ENCODE data around the gene CDT1.

Gene CDT1

DNA sequence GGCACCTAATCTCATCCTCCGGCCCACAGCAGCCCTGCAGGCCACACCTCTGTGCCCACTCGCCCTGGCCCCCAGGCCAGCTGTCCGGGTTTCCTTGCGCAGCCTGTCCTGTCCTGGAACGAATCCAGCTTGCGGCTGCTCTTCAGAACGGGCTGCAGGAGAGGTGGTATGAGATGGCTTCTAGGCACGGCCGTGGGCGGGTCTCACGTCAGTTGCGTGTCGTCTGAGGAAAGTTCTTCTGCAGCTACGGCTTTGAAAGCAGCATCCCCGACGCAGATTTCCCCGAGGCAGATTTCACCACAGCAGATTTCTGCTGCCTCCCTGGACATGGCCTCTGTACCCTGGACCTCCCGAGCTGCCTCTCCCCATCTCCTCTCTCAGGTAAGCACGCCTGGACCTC, 35.0 kb downstream of the CDT1 start:
- ATAC-seq, result no peak
- DNase-seq, result no peak

DNA sequence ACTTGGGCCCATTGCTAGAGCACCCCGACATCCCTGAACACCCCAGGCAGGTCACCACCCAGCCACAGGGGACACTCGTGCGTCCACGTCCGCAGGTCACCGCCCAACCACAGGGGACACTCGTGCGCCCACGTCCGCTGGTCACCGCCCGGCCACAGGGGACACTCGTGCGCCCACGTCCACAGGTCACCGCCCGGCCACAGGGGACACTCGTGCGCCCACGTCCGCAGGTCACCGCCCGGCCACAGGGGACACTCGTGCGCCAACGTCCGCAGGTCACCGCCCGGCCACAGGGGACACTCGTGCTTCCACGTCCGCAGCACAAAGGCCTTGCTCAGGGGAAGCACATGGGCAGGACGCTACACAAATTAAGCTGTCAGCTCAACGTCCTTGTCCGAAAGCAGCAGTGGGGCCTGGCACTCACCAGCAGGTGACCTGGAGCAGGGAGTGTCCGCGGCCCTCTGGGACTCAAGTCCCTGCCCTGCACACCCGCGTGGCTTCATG, 35.5 kb downstream of the CDT1 start:
- DNase-seq, result no peak
- no peak for ATAC-seq

DNA sequence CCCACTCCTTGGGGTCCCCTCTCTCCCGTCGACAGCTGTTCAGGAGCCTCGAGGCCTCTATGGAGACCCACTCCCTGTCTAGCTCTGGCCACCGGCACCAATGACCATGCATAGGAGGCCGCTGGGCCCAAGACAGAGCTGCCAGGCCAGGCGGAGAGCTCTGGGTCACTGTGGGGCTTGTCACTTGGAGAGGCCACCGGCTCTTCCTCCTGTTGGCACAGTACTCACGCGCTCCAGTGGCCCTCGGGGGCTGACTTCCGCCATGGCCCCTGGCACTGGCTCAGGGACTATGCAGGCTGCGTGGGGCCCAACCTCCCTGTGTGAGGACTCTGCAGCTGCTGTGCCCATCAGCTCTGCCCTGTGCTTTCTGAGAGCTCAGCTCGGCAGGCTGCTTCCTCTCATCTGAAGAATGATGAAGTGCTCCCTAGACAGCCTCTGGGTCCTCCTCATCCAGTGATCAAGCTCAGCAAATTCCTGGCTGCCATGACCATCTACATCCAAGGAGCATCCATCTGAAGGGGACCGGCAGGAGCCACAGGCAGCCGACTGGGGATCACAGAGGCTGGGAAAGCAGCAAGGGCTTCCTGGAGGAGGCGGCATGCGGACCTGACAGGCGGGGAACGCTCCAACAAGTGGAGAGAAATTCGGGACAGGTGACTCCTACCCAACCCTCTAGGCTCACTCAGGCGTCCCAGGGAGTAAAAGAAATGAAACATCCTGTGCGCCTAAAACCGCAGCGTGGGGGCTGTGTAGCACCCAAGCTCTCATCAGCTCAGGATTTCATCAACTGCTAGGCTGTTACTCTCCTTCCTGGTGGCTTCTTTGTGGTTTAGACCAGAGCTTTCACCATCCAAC, 36.4 kb downstream of the CDT1 start:
- no peak for ATAC-seq
- no peak for DNase-seq

DNA sequence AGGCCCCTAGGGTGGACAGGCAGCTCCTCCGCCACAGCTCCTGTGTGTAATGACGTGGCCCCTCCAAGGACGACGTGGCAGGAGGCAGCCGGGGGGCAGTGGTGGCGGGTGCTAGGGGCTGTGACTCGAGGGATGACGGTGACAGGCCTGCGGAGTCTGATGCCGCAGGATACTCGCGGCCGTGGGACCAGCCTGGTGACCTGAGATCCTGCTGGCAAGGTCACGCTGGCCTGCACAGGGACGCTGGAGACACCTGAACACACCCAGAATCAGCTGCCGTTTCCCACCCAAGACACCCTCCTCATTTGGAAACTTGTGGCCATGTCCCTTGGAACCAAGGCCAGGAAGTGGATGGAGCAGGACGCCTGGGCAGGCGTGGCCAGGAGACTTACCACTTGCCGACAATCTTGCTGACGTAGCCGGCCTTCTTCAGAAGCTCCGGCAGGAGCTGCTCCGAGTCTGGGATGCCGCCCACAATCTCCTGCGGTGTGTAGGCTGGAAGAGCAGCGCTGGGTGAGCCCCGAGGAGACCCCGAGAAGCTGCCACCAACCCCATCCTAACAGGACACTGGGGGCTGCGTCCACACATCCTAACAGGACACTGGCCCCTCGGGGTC, 37.1 kb downstream of the CDT1 start:
- DNase-seq, result no peak
- ATAC-seq, result no peak

DNA sequence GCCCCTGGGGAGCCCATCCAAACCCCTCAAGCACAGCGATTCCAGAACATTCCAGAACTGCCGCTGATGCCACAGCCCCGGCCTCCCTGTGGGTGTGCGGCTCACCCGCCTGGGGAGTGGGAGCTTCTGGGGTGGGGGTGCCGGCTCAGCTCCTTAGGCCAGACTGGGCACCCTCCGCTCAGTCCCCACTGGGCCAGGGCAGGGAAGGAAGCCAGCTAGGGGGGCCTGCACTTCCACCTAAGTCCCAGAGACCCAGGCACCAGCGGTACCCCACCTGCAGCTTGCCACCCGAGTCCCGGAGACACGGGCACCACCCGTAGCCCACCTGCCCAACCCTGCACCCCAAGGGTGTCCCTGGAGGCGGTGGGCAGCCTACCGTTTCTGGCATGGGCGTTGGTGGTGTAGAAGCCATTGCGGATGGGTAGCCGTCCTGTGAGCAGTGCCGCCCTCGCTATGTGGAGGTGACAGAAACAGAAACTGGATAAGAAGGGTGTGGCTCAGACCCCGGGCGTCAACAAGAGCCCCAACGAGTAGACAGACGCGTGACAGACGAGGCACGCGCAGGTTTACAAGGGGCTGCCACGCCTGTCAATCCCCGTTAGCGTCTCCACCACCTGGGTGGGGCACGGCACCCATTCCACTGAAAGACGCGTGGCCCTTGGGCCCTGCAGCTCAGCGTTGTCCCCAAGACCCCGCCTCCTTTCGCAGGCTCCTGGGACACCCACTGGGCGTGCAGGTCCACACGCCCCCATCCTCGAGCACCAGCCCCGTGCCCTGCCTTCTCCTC, 38.1 kb downstream of the CDT1 start:
- no peak for DNase-seq
- ATAC-seq, result no peak

DNA sequence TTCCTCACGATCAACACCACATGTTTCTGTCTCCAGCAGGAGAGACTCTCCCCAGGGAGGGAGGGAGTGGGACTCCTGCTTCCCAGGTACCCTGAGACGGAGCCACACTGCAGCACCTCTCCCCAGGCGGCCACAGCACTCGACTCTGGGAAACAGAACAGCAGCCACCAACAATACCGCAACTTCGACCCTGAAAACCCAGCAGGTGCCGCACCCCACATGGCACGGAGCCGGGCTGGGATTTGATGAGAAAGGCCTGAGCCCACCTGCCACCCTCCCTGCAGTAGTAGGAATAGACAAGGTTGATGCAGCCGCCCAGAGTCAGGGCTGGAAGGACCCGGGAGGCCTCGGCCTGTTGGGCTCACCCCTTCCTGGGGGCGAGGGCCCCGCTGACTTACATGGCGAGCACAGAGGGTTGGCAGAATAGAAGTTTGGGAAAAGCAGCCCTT, 38.7 kb downstream of the CDT1 start:
- DNase-seq, result no peak
- no peak for ATAC-seq

DNA sequence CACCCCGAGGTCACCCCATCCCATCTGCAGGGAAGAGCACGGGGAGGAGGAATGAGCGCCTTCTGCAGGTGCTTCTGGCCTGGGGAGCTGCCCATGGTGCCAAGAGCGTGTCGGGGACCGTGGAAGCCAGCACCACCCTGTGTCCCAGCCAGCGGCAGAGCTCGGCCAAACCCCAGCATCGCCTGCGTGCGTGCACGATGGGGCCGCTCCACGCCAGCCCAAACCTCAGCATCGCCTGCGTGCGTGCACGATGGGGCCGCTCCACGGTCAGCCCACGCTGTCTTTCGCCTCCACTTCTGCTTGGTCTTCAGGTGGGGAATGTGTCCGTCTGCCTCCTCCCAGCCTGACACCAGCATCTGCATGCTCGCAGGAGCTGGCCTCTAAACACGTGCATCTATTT, 39.2 kb downstream of the CDT1 start:
- no peak for ATAC-seq
- DNase-seq, result no peak

DNA sequence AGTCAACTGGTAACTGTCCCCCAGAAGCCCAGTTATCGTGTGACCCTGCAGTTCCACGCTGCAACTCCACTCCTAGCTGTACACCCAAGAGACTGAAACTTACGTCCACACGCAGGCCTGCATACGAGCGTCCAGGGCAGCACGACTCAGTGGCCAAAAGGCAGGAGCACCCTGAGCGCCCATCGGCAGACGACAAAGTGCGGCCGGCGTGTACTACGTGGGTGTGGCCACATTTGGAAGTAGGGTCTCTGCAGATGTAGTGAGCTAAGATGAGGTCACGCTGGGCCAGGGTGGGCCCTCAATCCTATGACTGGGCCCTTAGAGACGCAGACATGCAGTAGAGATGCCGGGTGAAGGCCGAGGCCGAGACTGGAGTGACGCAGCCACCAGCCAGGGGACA, 39.7 kb downstream of the CDT1 start:
- no peak for ATAC-seq
- DNase-seq, result no peak

DNA sequence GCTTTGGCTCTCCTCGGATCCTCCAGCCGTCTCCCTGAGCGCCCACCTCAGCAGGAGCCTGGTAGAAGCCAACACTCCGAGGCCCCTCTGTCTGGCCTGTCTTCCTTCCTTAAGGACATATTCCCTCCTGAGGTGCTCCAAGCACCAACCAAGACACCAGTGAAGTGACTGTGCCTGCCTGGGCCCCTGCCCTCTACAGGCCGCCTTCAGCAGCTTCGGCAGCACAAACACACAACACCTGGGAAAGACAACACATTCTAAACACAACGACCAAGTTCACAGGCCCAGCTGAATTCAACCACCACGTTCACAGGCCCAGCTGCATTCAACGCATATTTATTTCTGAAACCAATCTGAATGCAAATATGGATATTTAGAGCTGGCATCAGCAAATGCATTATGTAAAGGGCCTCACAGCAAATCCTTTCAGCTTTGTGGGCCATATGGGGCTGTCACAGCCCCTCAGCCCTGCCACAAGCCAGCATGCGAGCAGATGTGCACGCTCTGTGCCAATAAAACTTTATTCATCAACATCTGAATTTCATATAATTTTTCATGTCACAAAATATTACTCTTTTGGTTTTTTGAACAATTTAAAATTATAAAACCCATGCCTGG, 40.9 kb downstream of the CDT1 start:
- ATAC-seq, result no peak

DNA sequence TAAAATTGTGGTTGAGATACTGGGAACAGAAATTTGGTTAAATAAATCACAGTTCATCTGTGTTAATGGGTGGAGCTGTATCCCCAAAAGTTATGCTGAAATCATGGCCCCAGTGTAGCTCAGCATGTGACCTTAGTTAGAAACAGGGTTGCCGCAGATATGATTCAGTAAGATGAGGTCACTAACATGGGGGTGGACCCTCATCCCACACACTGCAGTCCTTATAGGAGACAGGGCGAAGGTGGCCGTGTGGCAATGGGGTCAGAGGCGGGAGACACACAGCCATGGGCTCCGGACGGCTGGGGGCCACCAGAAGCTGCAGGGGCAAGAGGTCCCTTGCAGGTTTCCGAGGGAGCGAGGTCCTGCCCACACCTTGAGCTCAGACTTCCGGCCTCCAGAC, 42.5 kb downstream of the CDT1 start:
- ATAC-seq, result no peak
- no peak for DNase-seq

More for the DNA sequence above, 40.9 kb downstream of the CDT1 start:
- DNase-seq, result no peak

DNA sequence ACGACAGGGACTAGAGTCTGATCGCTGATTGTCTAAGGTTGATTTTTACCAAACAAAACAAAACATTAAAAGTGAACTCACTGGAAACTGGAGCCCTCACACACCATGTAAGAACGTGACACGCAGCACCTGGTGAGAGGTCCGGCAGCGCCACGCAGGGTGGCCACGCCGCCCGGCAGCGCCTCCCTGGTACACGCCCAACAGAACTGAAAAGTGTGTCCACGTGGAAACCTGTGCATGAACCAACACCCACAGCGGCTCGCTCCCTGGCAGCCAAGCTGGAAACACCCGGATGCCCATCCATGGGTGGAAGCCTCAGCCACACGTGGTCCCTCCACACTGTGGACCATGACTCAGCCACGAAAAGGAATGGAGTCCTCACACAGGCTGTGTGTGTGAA, 44.1 kb downstream of the CDT1 start:
- no peak for DNase-seq
- ATAC-seq, result no peak

DNA sequence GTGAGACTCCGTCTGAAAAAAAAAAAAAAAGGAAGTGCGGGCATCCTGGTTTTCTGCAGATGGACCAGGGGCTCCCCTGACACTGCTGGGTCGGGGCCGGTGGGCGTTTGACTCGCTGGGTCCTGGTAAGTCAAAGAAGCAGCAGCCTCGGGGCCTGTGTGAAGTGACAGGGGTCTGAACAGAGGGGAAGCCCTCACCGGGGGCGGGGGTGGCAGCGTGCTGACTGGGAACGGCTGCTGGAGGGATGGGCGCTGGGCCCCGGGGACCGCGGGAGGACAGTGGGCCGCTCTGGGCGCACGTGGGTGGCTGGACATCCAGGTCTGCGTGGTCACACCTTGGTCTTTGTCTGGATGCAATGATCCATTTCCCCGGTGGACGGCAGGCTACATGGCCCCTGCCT, 45.0 kb downstream of the CDT1 start:
- DNase-seq, result no peak
- ATAC-seq, result no peak

DNA sequence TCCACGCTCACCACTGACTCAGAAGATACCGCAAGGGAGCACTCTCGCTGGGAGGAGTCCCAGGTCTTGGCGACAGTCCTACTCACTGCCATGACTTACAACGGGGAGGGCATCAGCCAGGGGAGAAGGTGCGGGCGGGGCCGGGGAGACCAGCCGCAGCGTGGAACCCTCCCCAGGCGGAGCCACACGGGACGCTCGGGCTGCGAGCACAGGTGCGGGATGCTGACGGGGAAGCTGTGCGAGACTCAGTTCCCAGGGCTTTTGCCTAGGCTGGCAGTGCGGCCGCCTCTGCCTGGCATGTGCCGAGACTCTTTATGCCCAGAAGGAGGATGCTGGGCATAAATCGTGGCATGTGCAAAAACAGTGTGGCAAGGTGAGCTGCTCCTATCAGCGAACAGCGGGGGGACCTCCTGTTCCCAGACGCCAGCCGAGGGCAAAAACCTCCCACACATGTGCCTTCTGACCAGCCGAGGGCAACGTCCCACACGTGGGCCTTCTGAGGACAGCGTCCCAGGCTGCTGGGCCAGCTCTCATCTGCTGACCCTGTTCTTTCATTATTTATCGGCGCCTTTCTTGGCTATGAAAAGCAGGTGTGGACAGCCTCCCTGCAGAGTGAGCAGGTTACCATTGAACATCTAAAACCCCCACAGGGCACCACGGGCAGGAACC, 47.1 kb downstream of the CDT1 start:
- DNase-seq, result no peak
- no peak for ATAC-seq

DNA sequence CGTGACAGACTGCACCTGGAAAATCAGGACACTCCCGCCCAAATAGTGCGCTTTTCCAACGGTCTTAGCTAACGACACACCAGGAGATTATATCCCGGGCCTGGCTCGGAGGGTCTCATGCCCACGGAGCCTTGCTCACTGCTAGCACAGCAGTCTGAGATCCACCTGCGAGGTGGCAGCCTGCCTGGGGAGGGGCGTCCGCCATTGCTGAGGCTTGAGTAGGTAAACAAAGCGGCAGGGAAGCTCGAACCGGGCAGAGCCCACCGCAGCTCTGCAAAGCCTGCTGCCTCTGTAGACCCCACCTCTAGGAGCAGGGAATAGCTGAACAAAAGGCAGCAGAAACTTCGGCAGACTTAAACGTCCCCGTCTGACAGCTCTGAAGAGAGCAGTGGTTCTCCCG, 48.0 kb downstream of the CDT1 start:
- ATAC-seq, result no peak

DNA sequence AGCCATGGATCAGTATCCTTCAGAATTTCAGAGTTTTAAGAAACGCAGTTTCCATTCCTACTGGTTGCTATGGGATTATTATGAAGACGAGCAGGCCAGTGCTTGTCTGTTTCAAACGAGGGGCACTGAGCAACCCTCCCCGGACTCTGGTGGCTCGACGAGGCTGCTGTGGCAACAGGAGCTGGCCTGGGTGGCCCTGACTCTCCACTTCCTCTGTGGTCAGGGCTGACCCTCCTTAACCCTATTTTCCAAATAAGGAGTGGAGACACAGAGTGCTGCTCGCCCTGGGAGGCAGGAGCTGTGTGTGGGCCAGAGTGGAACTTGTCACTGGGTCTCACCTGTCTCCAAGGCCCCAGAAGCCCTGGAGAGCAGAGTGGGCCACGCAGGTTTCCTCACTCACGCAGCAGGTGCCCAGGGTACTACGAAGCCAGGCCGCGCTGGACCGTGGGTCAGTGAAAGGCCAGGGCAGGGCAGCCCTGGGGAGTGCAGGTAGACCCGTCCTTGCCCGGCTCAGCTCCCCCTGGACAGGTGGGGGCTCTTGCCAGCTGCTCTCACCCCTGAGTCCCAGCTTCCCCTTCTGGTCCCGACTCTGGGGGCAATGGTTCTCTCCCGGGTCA, 49.8 kb downstream of the CDT1 start:
- DNase-seq (no peak), ATAC-seq (no peak)

More for the DNA sequence above, 48.0 kb downstream of the CDT1 start:
- no peak for DNase-seq

DNA sequence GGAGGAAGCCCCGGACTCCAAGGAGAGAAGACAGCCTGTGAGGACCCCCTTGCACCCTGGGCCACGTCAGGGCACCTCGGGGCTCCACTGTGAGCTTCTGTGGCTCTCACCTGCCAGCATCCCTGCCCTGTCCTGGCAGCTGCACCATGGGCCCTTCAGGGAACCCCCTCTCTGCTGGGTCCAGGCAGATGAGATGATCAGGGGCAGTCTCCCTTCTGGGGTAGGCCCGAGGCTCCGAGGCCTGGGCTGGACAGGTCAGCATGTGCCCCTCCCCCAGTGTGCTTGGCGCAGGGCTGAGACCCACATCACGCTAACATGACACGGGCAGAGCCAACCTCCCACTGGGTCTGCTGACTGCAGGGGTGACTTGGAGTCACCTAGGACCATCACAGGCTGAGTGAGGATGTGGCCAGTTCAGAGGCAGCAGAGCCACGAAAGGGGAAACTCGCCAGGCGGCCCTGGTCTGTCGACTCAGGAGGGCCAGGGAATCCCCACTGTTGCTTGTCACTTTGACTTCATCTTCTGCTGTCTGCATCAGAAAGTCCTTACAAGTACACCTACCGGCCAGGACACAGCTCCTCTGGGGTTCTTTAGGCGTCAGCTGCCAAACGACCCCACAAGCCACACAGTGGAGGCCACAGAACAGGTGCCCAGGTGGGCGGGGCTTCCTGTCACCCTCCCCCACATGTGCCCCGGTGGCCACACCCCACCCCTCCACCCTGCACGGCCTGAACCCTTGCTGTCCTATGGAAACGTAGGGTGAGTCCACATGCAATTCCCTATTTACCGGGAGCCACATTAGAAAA, 50.9 kb downstream of the CDT1 start:
- peak; percentile 35 for DNase-seq

DNA sequence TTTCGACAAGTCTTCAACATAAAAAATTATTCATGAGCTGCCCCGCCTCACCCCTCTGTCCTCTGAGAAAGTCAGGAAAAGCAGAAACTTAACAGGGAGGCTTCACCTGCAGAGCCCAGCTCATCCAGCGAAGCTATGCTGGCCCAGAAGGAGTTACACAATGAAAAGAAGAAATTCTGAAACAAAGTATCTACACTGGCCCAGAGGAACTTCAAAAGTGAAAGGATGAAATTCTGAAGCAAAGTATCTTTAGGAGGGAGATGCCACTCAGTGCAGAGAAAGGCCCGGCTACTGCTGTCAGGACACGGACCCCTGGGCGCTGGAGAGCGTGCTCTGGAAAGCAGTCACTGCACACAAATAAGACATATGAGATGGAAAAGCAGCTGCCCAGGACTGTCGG, 51.6 kb downstream of the CDT1 start:
- no peak for DNase-seq
- ATAC-seq, result no peak

More for the DNA sequence above, 50.9 kb downstream of the CDT1 start:
- ATAC-seq, result no peak

DNA sequence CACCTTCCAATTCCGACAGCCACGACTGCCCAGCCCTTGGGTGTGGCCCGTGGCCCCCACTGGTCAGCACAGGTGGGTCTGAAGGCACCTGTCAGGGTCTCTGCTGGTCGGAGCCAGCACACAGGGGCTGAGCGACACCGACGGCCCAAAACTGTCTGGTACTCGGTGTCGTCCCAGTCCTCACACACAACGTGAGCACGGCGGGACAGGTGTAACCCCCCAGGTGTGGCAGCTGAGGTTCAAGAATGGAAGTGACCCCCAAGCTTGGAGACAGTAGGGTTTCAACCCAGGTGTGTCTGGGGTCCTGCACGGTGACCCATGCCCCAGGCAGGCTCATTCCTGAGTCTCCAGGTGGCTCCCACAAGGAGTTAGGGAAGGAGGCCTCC, 52.1 kb downstream of the CDT1 start:
- no peak for ATAC-seq
- no peak for DNase-seq

DNA sequence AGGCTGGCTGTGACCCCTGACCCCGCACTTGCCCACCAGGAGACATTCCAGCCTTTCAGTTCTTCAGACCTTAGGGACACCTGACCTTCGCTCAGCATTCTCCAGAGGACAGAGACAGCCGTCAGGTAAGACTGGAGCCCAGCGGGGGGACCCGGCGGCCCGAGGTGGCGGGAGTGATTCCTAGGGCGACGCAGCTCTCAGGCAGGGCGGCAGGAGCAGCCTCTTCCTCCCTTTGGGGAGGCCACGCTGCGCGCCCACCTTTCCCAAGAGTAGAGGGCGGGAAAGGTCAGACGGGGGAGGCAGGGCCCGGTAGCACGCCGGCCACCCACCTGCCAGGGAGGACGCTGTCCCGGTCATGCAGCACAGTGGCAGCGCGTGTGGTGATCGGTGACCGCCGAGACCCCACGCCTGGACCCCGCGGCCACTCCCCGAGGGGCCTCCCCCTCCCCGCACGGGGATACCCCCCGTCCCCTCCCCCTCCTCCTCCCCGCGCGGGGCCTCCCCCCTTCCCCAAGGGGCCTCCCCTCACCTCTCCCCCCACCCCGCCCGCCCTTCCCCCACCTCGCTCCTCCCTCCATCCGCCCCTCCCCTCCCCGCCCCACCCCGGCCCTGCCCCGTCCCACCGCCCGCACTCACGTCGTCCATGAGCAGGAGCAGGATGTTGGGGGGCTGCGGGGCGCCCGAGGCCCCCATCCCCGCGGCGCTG, 52.7 kb downstream of the CDT1 start:
- ATAC-seq, result peak; percentile 24
- DNase-seq, result peak; percentile 23

Data from stimulated activated naive CD8-positive, alpha-beta T cell treated with anti-CD3 and anti-CD28 coated beads, Interleukin-15, Interleukin-2, amounts not matched to agents 100 U/mL and 50 U/mL, for 24 hours (primary cell).